Thyroid gland (tissue), 4 donors: ENCODE results near the gene POLG.

ENCODE experiments used
- POLR2A ChIP-seq, 2 donors: fragments of 450-650 bp; IDR thresholded peaks; one replicate each; pipeline ENCODE4 v1.6.1; 2017; ENCODE audit warnings: antibody characterized with exemption in 2 of 2, mild to moderate bottlenecking in 2 of 2, moderate library complexity in 1 of 2
- TF ChIP-seq, protein P1 (sequence below), 6 experiments: fragments of 200-600 bp in 3 of 6; fragments of 450-650 bp in 3 of 6; sonication (generic) in 3 of 6; IDR thresholded peaks; one replicate each; pipeline ENCODE4 v1.5.1; 2016 to 2019; ENCODE audit warnings: antibody characterized with exemption in 6 of 6, mild to moderate bottlenecking in 2 of 6, inconsistent platforms in 1 of 6, moderate library complexity in 1 of 6

DNA sequence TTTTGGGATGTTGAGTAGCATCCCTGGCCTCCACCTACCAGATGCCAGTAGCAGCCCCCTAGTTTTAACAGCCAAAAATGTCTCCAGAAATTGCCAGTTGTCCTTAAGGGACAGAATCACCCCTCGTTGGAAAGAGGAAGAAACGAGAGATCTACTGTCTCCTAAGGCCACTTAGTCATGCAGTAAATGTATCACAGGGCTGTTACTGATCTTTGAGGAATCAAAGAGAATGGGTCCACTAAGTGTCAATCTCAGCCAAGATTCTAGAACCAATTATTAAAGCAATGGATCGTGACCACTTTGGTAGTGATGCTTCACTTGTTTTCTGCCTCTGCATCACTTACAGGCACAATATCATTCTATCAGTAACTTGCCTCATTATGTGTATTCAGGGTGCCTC lies 26.4 kb downstream of the POLG start:
- TF ChIP-seq, protein P1, sequence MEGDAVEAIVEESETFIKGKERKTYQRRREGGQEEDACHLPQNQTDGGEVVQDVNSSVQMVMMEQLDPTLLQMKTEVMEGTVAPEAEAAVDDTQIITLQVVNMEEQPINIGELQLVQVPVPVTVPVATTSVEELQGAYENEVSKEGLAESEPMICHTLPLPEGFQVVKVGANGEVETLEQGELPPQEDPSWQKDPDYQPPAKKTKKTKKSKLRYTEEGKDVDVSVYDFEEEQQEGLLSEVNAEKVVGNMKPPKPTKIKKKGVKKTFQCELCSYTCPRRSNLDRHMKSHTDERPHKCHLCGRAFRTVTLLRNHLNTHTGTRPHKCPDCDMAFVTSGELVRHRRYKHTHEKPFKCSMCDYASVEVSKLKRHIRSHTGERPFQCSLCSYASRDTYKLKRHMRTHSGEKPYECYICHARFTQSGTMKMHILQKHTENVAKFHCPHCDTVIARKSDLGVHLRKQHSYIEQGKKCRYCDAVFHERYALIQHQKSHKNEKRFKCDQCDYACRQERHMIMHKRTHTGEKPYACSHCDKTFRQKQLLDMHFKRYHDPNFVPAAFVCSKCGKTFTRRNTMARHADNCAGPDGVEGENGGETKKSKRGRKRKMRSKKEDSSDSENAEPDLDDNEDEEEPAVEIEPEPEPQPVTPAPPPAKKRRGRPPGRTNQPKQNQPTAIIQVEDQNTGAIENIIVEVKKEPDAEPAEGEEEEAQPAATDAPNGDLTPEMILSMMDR (IDR thresholded peaks at IDR 0.05), result no peak
- no peak for TF ChIP-seq POLR2A (IDR thresholded peaks at IDR 0.05)
